Measurements from ENCODE around the gene BICC1. TPM values are rescaled to one million over a fixed set of nuclear protein-coding genes. Genes with fewer than 3 reads are reported as not detected.

The BICC1 gene
- total and polyA plus RNA-seq, 2 of the 8 experiments (the other 6 are each of a cell fraction or from before 2014, with no cell fraction given): 0.20 to 0.73 TPM

DNA sequence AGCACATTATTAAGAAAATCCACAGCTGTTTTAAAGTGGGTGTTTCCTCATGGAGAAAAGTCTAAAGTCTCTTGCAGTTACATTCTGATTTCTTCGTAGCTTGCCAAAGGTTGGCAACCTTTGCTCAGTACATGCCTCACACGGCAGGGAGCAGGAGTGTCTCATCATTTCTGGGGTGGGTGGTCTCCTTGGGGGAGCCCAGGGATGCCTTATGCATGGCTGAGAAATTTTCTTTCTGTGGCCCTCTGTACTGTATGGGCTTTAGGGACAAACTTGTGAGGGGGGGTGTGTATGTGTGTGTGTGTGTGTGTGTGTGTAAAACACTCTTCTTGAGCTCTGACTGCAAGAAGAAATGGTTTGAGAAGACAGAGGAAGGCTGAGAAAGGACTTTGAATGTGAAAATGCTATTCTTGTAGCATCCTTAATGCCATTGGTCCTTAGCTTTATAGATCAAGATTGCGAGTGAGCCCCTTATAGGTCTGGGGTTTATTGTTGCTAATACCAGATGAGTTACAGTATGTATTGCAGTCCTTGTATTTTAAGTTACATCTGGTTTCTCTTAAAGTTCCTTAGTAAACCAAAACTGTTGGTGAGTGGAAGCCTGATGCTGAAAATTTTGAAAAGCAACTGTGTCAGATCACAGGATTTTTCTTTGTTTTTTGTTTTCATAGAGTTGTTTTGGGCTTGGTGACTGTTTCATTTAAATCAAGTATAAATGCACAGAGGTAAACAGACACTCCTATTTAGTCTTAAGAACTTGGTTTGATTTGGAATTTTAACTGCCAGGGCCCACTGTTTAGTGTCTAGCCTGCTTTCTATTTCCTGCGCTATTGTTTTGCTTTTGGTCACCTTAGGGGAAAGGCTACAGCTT is 242.0 kb downstream of the BICC1 start:
- Histone ChIP-seq H3K4me3 (ENCODE audit: extremely low read depth in 1 of 4, insufficient read depth in 2 of 4, low read depth in 3 of 4, low read length in 4 of 4) (no peak overlapping the region), H4K20me1 (replicated peaks in 1 of 2; ENCODE audit: control insufficient read depth in 1 of 2, insufficient read depth in 2 of 2, low read length in 2 of 2) (no peaks in the 10 kb centered on the region), H3K79me1 (ENCODE audit: low read depth, low read length) (no peaks in the 10 kb centered on the region), H3K9ac (replicated peaks in 1 of 4; ENCODE audit: extremely low read depth in 1 of 4, low read depth in 3 of 4, low read length in 3 of 4) (no peak overlapping the region), H2BK5ac (ENCODE audit: low read depth, low read length) (no peak overlapping the region), H2AK5ac (ENCODE audit: low read depth, low read length) (no peak overlapping the region), H3K23ac (ENCODE audit: insufficient read length) (no peak overlapping the region), H2BK20ac (ENCODE audit: low read length) (no peak overlapping the region), H3K4me2 (ENCODE audit: insufficient read depth in 1 of 2, low read depth in 2 of 2, low read length in 2 of 2) (no peak overlapping the region), H3K27ac (ENCODE audit: low read depth, low read length) (no peak overlapping the region), H2BK15ac (ENCODE audit: low read length) (no peak overlapping the region), H2BK120ac (replicated peaks; ENCODE audit: low read depth, low read length) (no peak overlapping the region), H4K8ac (ENCODE audit: extremely low read depth, insufficient read depth, low read length) (no peak overlapping the region), H3K18ac (ENCODE audit: extremely low read depth, low read length) (no peak overlapping the region), H3K23me2 (ENCODE audit: low read depth, low read length) (no peaks in the 10 kb centered on the region), H3K14ac (ENCODE audit: insufficient read length) (no peak overlapping the region), H3K79me2 (ENCODE audit: control insufficient read depth in 1 of 2, insufficient read depth in 2 of 2, low read length in 2 of 2) (no peaks in the 10 kb centered on the region), H4K5ac (ENCODE audit: insufficient read length, low read depth, low read length) (no peak overlapping the region), H3K4ac (replicated peaks; ENCODE audit: insufficient read length, low read depth, low read length) (no peak overlapping the region), H2BK12ac (ENCODE audit: low read depth, low read length) (no peak overlapping the region), H3K4me1 (replicated peaks in 1 of 4; ENCODE audit: control insufficient read depth in 3 of 4, insufficient read depth in 4 of 4, low read length in 3 of 4) (no peaks in the 10 kb centered on the region), H3K56ac (replicated peaks; ENCODE audit: insufficient read length, low read depth, low read length) (no peak overlapping the region), H4K91ac (replicated peaks; ENCODE audit: insufficient read length, low read length) (no peak overlapping the region), H3K27me3 (replicated peaks in 1 of 4; ENCODE audit: control insufficient read depth in 3 of 4, extremely low read depth in 1 of 4, insufficient read depth in 3 of 4, low read length in 3 of 4) (no peaks in the 10 kb centered on the region), H2AFZ (ENCODE audit: low read length) (no peak overlapping the region), H3K9me3 (ENCODE audit: insufficient read depth in 2 of 2, low read depth in 1 of 2, low read length in 1 of 2) (no peaks in the 10 kb centered on the region), H3K36me3 (ENCODE audit: control insufficient read depth in 2 of 4, insufficient read depth in 4 of 4, low read length in 3 of 4) (no peaks in the 10 kb centered on the region)
- ChIA-PET POLR2A (ENCODE audit: partially characterized antibody) (no interaction called here), CTCF (ENCODE audit: partially characterized antibody) (interaction anchor here (0.8 to 1.3 kb wide), 5 partner anchors 9 to 342 kb away, joined by 3 read pairs; no protein-coding TSS in a partner anchor)
- no peak for FAIRE-seq
- no peak for DNase-seq (ENCODE audit: low read depth in 1 of 2, low spot score in 2 of 2)
- no peak for TF ChIP-seq JUN (IDR thresholded peaks at IDR 0.05; ENCODE audit: low read depth, low read length)
- no peak for TF ChIP-seq RBBP5 (IDR thresholded peaks at IDR 0.05; ENCODE audit: borderline replicate concordance, low read depth, low read length)
- TF ChIP-seq SAP30 (IDR thresholded peaks at IDR 0.05; ENCODE audit: insufficient read depth, insufficient replicate concordance, low read length): no peak
- no peak for TF ChIP-seq SIN3A (conservative IDR thresholded peaks at IDR 0.05 in 1 of 2, IDR thresholded peaks at IDR 0.05 in 1 of 2; ENCODE audit: low read depth in 1 of 2, low read length in 2 of 2)
- no peak for TF ChIP-seq PHF8 (conservative IDR thresholded peaks at IDR 0.05; ENCODE audit: low read depth, low read length)
- WGBS, 2 experiments (ENCODE audit: extremely low coverage in 1 of 2, insufficient coverage in 1 of 2, insufficient read length in 1 of 2, insufficient replicate concordance in 2 of 2, low coverage in 1 of 2, low lambda C conversion rate in 2 of 2, missing lambda C conversion rate in 1 of 2): 91% methylated on average over 4 of the region's 4 CpGs; no CpG with 5 or more reads in 1 of the 2 experiments
